Neural cell (in vitro differentiated cells): Measurements from ENCODE around the gene MAMLD1.

Experiments used
- EP300 ChIP-seq: fragments of 450-650 bp; conservative IDR thresholded peaks from 2 replicates; pipeline ENCODE4 v1.6.1; 2014; ENCODE audit warnings: antibody characterized with exemption, mild to moderate bottlenecking, moderate library complexity; ENCODE audit not compliant: poor library complexity, severe bottlenecking
- EZH2 ChIP-seq: fragments of 200-600, 300-800 bp; shearing (Covaris generic), sonication (generic); IDR thresholded peaks from 2 replicates; pipeline ENCODE4 v1.6.1; 2014; ENCODE audit warnings: antibody characterized with exemption, low read length, borderline replicate concordance, mild to moderate bottlenecking; ENCODE audit not compliant: insufficient read depth, poor library complexity, severe bottlenecking
- RAD21 ChIP-seq: fragments of 450-650 bp; conservative IDR thresholded peaks from 2 replicates; pipeline ENCODE4 v1.6.1; 2014; ENCODE audit warnings: antibody characterized with exemption, mild to moderate bottlenecking, moderate library complexity
- TAF1 ChIP-seq: IDR thresholded peaks from 2 replicates; pipeline ENCODE4 v1.6.1; 2012; ENCODE audit warnings: low read depth
- TF ChIP-seq, protein P1 (sequence below): fragments of 450-650 bp; IDR thresholded peaks from 2 replicates; pipeline ENCODE4 v1.5.1; 2014; ENCODE audit warnings: antibody characterized with exemption, mild to moderate bottlenecking, moderate library complexity; ENCODE audit not compliant: poor library complexity, severe bottlenecking
- TF ChIP-seq, protein P2 (sequence below): IDR thresholded peaks from 2 replicates; pipeline ENCODE4 v1.6.1; 2012; ENCODE audit warnings: borderline replicate concordance

GRCh38 chrX:150487369-150488094, 124.4 kb downstream of the MAMLD1 start:
- TF ChIP-seq, protein P1, sequence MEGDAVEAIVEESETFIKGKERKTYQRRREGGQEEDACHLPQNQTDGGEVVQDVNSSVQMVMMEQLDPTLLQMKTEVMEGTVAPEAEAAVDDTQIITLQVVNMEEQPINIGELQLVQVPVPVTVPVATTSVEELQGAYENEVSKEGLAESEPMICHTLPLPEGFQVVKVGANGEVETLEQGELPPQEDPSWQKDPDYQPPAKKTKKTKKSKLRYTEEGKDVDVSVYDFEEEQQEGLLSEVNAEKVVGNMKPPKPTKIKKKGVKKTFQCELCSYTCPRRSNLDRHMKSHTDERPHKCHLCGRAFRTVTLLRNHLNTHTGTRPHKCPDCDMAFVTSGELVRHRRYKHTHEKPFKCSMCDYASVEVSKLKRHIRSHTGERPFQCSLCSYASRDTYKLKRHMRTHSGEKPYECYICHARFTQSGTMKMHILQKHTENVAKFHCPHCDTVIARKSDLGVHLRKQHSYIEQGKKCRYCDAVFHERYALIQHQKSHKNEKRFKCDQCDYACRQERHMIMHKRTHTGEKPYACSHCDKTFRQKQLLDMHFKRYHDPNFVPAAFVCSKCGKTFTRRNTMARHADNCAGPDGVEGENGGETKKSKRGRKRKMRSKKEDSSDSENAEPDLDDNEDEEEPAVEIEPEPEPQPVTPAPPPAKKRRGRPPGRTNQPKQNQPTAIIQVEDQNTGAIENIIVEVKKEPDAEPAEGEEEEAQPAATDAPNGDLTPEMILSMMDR, result no peak
- TF ChIP-seq EZH2 (no peak), EP300 (no peak), TAF1 (no peak), RAD21 (no peak)
- TF ChIP-seq, protein P2, sequence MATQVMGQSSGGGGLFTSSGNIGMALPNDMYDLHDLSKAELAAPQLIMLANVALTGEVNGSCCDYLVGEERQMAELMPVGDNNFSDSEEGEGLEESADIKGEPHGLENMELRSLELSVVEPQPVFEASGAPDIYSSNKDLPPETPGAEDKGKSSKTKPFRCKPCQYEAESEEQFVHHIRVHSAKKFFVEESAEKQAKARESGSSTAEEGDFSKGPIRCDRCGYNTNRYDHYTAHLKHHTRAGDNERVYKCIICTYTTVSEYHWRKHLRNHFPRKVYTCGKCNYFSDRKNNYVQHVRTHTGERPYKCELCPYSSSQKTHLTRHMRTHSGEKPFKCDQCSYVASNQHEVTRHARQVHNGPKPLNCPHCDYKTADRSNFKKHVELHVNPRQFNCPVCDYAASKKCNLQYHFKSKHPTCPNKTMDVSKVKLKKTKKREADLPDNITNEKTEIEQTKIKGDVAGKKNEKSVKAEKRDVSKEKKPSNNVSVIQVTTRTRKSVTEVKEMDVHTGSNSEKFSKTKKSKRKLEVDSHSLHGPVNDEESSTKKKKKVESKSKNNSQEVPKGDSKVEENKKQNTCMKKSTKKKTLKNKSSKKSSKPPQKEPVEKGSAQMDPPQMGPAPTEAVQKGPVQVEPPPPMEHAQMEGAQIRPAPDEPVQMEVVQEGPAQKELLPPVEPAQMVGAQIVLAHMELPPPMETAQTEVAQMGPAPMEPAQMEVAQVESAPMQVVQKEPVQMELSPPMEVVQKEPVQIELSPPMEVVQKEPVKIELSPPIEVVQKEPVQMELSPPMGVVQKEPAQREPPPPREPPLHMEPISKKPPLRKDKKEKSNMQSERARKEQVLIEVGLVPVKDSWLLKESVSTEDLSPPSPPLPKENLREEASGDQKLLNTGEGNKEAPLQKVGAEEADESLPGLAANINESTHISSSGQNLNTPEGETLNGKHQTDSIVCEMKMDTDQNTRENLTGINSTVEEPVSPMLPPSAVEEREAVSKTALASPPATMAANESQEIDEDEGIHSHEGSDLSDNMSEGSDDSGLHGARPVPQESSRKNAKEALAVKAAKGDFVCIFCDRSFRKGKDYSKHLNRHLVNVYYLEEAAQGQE, result no peak
